Heart left ventricle (tissue), 13 donors: Measurements from ENCODE around the gene PRSS3.

Experiments used
- POLR2A ChIP-seq, 2 donors: fragments of 450-650 bp; IDR thresholded peaks; one replicate each; pipeline ENCODE4 v1.6.1; 2017; ENCODE audit warnings: antibody characterized with exemption in 2 of 2, mild to moderate bottlenecking in 2 of 2, moderate library complexity in 2 of 2
- TF ChIP-seq, protein P1 (sequence below), 12 donors: fragments of 200-600 bp; sonication (generic) in 4 of 12; IDR thresholded peaks; one replicate each; pipeline versions ENCODE4 v1.5.0 to v1.8.0; 2018 to 2022; ENCODE audit warnings: antibody characterized with exemption in 12 of 12, mild to moderate bottlenecking in 5 of 12
- donor health status: ischemic (EF 13 %, LVEDD 7.1; RV severe dilation, severe dysfunction).
- donor health status: DM: no; HTN: yes; CAD: no.
- donor health status: DM: no; HTN: no; CAD: no.
- donor health status: ischemic (EF 25% LVEDD 6.9; RV normal size, moderate dysfunction).
- donor health status: ischemic (EF 25% LVEDD 5.7; RV mildly dilated, moderate dysfunction).
- donor health status: ischemic (EF 35%, LVEDD 5.7; RV mildly dilated, moderate dysfunction).
- donor health status: nonischemic (EF 11% LVEDD 7.7; RV severe dilation, severe dysfunction).
- donor health status: DM: yes; HTN: yes; CAD: no.
- donor health status: PGD.
- donor health status: ischemic (EF 29% LVEDD 5.4; RV normal size, mild dysfunction).
- donor health status: nonischemic (EF 23%, LVEDD 6.1; RV moderate dilation, normal function).

DNA sequence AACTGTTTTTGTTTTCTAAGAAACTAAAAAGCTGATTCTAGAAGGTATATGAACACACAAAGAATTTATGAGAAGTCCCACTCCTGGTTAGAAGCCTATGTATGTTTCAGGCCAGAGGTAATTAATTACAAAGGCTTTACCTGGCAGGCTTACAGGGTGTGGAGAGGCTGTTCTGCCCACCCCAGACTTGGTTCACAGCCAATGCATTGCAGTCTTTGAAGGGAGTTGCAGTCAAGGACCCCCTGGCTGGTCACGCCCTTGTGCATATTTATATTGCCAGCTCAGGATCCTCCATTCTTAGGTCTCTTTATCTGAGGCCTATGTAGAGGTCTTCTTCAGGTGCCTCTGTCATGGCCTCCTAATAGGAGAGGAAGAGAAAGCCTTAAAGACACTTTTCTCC is 13.6 kb upstream of the PRSS3 start:
- TF ChIP-seq, protein P1, sequence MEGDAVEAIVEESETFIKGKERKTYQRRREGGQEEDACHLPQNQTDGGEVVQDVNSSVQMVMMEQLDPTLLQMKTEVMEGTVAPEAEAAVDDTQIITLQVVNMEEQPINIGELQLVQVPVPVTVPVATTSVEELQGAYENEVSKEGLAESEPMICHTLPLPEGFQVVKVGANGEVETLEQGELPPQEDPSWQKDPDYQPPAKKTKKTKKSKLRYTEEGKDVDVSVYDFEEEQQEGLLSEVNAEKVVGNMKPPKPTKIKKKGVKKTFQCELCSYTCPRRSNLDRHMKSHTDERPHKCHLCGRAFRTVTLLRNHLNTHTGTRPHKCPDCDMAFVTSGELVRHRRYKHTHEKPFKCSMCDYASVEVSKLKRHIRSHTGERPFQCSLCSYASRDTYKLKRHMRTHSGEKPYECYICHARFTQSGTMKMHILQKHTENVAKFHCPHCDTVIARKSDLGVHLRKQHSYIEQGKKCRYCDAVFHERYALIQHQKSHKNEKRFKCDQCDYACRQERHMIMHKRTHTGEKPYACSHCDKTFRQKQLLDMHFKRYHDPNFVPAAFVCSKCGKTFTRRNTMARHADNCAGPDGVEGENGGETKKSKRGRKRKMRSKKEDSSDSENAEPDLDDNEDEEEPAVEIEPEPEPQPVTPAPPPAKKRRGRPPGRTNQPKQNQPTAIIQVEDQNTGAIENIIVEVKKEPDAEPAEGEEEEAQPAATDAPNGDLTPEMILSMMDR (IDR thresholded peaks at IDR 0.05) = no peak
- no peak for TF ChIP-seq POLR2A (IDR thresholded peaks at IDR 0.05)
